ENCODE results near the gene THBS3. TPM values are rescaled to one million over a fixed set of nuclear protein-coding genes. Genes with fewer than 3 reads are reported as not detected.

Gene THBS3
- total and polyA plus RNA-seq, 2 of the 13 experiments (the other 11 are each of a cell fraction or from before 2014, with no cell fraction given), result 0.86 to 3.6 TPM

DNA sequence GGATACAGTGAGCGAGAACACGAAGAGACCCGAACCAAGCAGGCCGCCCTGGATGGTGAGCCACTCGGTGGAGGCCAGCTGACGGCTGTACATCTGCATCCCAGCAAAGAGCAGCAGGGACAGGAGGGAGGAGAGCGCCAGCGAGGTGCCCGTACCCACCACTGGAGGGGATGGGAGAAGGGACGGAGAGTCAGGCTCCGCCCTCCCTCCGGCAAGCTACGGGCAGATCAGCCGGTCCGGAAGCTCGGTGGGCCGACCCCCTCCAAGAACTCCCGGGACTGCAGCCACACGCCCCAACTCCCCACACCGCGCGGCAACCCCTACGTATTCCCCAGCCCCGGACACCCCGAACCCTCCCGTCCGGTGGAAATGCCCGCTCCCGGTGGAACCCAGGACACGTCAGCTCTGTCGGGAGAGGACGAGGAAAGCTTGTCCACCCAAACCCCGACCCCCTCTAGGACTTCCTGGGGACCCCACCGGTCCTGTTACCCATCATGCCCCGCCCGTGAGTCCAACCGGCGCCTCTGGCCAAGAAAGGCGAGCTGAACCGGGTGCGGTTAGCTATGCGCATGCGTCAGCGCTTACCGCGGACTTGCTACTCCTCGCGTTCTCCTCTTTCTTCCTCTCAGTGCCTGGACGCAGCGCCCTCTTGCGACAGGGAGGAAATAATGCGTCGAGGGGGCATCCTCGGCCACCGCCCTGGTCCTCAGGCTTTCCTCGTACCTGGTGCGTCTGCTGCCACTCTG is 34.8 kb downstream of the THBS3 start, which contains the start of gene KRTCAP2 (continued):
- TF ChIP-seq, protein P1, sequence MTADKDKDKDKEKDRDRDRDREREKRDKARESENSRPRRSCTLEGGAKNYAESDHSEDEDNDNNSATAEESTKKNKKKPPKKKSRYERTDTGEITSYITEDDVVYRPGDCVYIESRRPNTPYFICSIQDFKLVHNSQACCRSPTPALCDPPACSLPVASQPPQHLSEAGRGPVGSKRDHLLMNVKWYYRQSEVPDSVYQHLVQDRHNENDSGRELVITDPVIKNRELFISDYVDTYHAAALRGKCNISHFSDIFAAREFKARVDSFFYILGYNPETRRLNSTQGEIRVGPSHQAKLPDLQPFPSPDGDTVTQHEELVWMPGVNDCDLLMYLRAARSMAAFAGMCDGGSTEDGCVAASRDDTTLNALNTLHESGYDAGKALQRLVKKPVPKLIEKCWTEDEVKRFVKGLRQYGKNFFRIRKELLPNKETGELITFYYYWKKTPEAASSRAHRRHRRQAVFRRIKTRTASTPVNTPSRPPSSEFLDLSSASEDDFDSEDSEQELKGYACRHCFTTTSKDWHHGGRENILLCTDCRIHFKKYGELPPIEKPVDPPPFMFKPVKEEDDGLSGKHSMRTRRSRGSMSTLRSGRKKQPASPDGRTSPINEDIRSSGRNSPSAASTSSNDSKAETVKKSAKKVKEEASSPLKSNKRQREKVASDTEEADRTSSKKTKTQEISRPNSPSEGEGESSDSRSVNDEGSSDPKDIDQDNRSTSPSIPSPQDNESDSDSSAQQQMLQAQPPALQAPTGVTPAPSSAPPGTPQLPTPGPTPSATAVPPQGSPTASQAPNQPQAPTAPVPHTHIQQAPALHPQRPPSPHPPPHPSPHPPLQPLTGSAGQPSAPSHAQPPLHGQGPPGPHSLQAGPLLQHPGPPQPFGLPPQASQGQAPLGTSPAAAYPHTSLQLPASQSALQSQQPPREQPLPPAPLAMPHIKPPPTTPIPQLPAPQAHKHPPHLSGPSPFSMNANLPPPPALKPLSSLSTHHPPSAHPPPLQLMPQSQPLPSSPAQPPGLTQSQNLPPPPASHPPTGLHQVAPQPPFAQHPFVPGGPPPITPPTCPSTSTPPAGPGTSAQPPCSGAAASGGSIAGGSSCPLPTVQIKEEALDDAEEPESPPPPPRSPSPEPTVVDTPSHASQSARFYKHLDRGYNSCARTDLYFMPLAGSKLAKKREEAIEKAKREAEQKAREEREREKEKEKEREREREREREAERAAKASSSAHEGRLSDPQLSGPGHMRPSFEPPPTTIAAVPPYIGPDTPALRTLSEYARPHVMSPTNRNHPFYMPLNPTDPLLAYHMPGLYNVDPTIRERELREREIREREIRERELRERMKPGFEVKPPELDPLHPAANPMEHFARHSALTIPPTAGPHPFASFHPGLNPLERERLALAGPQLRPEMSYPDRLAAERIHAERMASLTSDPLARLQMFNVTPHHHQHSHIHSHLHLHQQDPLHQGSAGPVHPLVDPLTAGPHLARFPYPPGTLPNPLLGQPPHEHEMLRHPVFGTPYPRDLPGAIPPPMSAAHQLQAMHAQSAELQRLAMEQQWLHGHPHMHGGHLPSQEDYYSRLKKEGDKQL (CRISPR knock-in tag; IDR thresholded peaks at IDR 0.05; ENCODE audit: low read depth), result no peak
- TF ChIP-seq, protein P2, sequence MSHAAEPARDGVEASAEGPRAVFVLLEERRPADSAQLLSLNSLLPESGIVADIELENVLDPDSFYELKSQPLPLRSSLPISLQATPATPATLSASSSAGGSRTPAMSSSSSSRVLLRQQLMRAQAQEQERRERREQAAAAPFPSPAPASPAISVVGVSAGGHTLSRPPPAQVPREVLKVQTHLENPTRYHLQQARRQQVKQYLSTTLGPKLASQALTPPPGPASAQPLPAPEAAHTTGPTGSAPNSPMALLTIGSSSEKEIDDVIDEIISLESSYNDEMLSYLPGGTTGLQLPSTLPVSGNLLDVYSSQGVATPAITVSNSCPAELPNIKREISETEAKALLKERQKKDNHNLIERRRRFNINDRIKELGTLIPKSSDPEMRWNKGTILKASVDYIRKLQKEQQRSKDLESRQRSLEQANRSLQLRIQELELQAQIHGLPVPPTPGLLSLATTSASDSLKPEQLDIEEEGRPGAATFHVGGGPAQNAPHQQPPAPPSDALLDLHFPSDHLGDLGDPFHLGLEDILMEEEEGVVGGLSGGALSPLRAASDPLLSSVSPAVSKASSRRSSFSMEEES (CRISPR knock-in tag; IDR thresholded peaks at IDR 0.05), result no peak
- TF ChIP-seq ZSCAN12 (CRISPR knock-in tag; IDR thresholded peaks at IDR 0.05) (no peak), MEIS1 (CRISPR knock-in tag; IDR thresholded peaks at IDR 0.05; ENCODE audit: borderline replicate concordance) (no peak), GATAD1 (CRISPR knock-in tag; IDR thresholded peaks at IDR 0.05) (peak; percentile 97), GATA4 (IDR thresholded peaks at IDR 0.05; ENCODE audit: borderline replicate concordance, low read depth) (peak; percentile 37; the same call in 1 of the 2 replicates), IRX3 (CRISPR knock-in tag; IDR thresholded peaks at IDR 0.05; ENCODE audit: borderline replicate concordance, low read depth) (no peak), PTBP1 (IDR thresholded peaks at IDR 0.05; ENCODE audit: low read depth, low read length, poor library complexity, severe bottlenecking) (peak; percentile 45), ZNF589 (CRISPR knock-in tag; conservative IDR thresholded peaks at IDR 0.05) (no peak; the same call in 1 of the 2 replicates), SKI (IDR thresholded peaks at IDR 0.05; ENCODE audit: partially characterized antibody) (no peak), ASH2L (IDR thresholded peaks at IDR 0.05; ENCODE audit: insufficient read length, low read depth, low read length) (peak; percentile 66), ZNF549 (CRISPR knock-in tag; IDR thresholded peaks at IDR 0.05) (no peak)
- TF ChIP-seq, protein P3, sequence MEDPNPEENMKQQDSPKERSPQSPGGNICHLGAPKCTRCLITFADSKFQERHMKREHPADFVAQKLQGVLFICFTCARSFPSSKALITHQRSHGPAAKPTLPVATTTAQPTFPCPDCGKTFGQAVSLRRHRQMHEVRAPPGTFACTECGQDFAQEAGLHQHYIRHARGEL (CRISPR knock-in tag; IDR thresholded peaks at IDR 0.05), result no peak
- TF ChIP-seq, protein P4, sequence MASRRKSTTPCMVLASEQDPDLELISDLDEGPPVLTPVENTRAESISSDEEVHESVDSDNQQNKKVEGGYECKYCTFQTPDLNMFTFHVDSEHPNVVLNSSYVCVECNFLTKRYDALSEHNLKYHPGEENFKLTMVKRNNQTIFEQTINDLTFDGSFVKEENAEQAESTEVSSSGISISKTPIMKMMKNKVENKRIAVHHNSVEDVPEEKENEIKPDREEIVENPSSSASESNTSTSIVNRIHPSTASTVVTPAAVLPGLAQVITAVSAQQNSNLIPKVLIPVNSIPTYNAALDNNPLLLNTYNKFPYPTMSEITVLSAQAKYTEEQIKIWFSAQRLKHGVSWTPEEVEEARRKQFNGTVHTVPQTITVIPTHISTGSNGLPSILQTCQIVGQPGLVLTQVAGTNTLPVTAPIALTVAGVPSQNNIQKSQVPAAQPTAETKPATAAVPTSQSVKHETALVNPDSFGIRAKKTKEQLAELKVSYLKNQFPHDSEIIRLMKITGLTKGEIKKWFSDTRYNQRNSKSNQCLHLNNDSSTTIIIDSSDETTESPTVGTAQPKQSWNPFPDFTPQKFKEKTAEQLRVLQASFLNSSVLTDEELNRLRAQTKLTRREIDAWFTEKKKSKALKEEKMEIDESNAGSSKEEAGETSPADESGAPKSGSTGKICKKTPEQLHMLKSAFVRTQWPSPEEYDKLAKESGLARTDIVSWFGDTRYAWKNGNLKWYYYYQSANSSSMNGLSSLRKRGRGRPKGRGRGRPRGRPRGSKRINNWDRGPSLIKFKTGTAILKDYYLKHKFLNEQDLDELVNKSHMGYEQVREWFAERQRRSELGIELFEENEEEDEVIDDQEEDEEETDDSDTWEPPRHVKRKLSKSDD (CRISPR knock-in tag; IDR thresholded peaks at IDR 0.05; ENCODE audit: low read depth), result no peak; the same call in 1 of the 2 replicates
- TF ChIP-seq, protein P5, sequence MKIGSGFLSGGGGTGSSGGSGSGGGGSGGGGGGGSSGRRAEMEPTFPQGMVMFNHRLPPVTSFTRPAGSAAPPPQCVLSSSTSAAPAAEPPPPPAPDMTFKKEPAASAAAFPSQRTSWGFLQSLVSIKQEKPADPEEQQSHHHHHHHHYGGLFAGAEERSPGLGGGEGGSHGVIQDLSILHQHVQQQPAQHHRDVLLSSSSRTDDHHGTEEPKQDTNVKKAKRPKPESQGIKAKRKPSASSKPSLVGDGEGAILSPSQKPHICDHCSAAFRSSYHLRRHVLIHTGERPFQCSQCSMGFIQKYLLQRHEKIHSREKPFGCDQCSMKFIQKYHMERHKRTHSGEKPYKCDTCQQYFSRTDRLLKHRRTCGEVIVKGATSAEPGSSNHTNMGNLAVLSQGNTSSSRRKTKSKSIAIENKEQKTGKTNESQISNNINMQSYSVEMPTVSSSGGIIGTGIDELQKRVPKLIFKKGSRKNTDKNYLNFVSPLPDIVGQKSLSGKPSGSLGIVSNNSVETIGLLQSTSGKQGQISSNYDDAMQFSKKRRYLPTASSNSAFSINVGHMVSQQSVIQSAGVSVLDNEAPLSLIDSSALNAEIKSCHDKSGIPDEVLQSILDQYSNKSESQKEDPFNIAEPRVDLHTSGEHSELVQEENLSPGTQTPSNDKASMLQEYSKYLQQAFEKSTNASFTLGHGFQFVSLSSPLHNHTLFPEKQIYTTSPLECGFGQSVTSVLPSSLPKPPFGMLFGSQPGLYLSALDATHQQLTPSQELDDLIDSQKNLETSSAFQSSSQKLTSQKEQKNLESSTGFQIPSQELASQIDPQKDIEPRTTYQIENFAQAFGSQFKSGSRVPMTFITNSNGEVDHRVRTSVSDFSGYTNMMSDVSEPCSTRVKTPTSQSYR (CRISPR knock-in tag; IDR thresholded peaks at IDR 0.05; ENCODE audit: borderline replicate concordance), result no peak
